ENCODE data around the gene FANCL. TPM values are rescaled to one million over a fixed set of nuclear protein-coding genes. Genes with fewer than 3 reads are reported as not detected.
A peak's percentile ranks its signal among the peaks of the same experiment; 100 is the strongest.
"Not testable (repeated sequence)": the region's sequence is repeated elsewhere in the genome, so short reads cannot be mapped to it uniquely, and the experiment has no call there.

Gene FANCL
- total RNA-seq (2014; rRNA removed; shearing (Covaris generic); ENCODE audit: low replicate concordance), result 55.3 and 95.8 TPM in 2 replicates

GRCh38 chr2:58240670-58241545 is at the start of gene FANCL:
FANCL (minus strand) TSS chr2:58241325; CDS start chr2:58241313, 12 bp downstream.
- peak; percentile 96 for DNase-seq
- Histone ChIP-seq H3K4me2 (ENCODE audit: low read depth, low read length, poor library complexity, severe bottlenecking) (peak within 1 kb of the TSS; percentile 95), H4K20me1 (ENCODE audit: insufficient read depth, low read depth, low read length) (no peaks in the 10 kb centered on the region), H3K9me3 (ENCODE audit: low read length) (no peaks in the 10 kb centered on the region), H3K27ac (ENCODE audit: low read length) (peak within 1 kb of the TSS; percentile 85), H2AFZ (ENCODE audit: low read length) (peak within 1 kb of the TSS; percentile 96), H3K9ac (ENCODE audit: low read length) (peak within 1 kb of the TSS; percentile 94), H3K9me2 (replicated peaks; ENCODE audit: insufficient read depth, low read length) (no peaks in the 10 kb centered on the region), H3K4me1 (ENCODE audit: low read length) (peaks cover 52% of the 10 kb centered on the region), H3K36me3 (ENCODE audit: insufficient read depth, low read length) (no peaks in the 10 kb centered on the region), H3K27me3 (ENCODE audit: low read length) (no peaks in the 10 kb centered on the region), H3K4me3 (ENCODE audit: low read length) (peak within 1 kb of the TSS; percentile 89), H3K79me2 (ENCODE audit: low read length) (peaks cover 56% of the 10 kb centered on the region)

GRCh38 chr2:58289029-58289428 is 47.9 kb upstream of the FANCL start:
- H3K9ac ChIP-seq (ENCODE audit: low read length), result no peak overlapping the region
- no peaks in the 10 kb centered on the region for H3K79me2 ChIP-seq (ENCODE audit: low read length)
- H3K4me3 ChIP-seq (ENCODE audit: low read length), result no peak overlapping the region
- no peak for DNase-seq
- H3K9me2 ChIP-seq (replicated peaks; ENCODE audit: insufficient read depth, low read length), result no peaks in the 10 kb centered on the region
- H2AFZ ChIP-seq (ENCODE audit: low read length), result no peak overlapping the region
- H3K4me1 ChIP-seq (ENCODE audit: low read length), result no peaks in the 10 kb centered on the region
- no peaks in the 10 kb centered on the region for H3K36me3 ChIP-seq (ENCODE audit: insufficient read depth, low read length)
- no peak overlapping the region for H3K27ac ChIP-seq (ENCODE audit: low read length)
- no peak overlapping the region for H3K4me2 ChIP-seq (ENCODE audit: low read depth, low read length, poor library complexity, severe bottlenecking)
- H3K9me3 ChIP-seq (ENCODE audit: low read length), result no peaks in the 10 kb centered on the region
- H4K20me1 ChIP-seq (ENCODE audit: insufficient read depth, low read depth, low read length), result no peaks in the 10 kb centered on the region
- H3K27me3 ChIP-seq (ENCODE audit: low read length), result no peaks in the 10 kb centered on the region

DNA sequence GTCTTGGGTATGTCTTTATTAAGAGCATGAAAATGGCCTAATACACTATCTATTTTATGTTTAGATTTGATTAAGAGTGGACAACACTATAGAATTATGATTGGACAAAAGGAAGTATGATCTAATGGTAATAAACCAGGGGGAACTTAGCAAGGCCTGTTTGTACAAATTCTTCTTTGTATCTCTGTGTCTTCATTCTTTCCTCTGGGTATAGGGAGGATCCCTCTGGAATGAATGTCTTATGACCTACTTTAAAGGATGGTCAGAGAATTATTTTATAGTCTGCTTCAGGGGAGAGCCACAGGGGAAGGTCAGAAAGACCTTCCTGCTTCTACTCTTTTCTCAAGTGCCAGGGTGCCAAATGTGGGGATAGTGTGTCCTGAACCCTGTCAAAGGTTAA is 42.8 kb upstream of the FANCL start:
- no peaks in the 10 kb centered on the region for H3K27me3 ChIP-seq (ENCODE audit: low read length)
- H3K4me2 ChIP-seq (ENCODE audit: low read depth, low read length, poor library complexity, severe bottlenecking), result no peak overlapping the region
- no peaks in the 10 kb centered on the region for H4K20me1 ChIP-seq (ENCODE audit: insufficient read depth, low read depth, low read length)
- H3K27ac ChIP-seq (ENCODE audit: low read length), result no peak overlapping the region
- H3K4me1 ChIP-seq (ENCODE audit: low read length), result no peaks in the 10 kb centered on the region
- no peak overlapping the region for H3K9ac ChIP-seq (ENCODE audit: low read length)
- H3K36me3 ChIP-seq (ENCODE audit: insufficient read depth, low read length), result no peaks in the 10 kb centered on the region
- no peaks in the 10 kb centered on the region for H3K79me2 ChIP-seq (ENCODE audit: low read length)
- H3K4me3 ChIP-seq (ENCODE audit: low read length), result no peak overlapping the region
- H3K9me2 ChIP-seq (replicated peaks; ENCODE audit: insufficient read depth, low read length), result no peaks in the 10 kb centered on the region
- no peak for DNase-seq
- no peaks in the 10 kb centered on the region for H3K9me3 ChIP-seq (ENCODE audit: low read length)
- H2AFZ ChIP-seq (ENCODE audit: low read length), result no peak overlapping the region

GRCh38 chr2:58275144-58275543 is 34.0 kb upstream of the FANCL start:
- H3K9ac ChIP-seq (ENCODE audit: low read length); H3K36me3 ChIP-seq (ENCODE audit: insufficient read depth, low read length); H3K79me2 ChIP-seq (ENCODE audit: low read length); H2AFZ ChIP-seq (ENCODE audit: low read length); H3K4me1 ChIP-seq (ENCODE audit: low read length); H3K9me3 ChIP-seq (ENCODE audit: low read length); H3K9me2 ChIP-seq (replicated peaks; ENCODE audit: insufficient read depth, low read length); H3K4me3 ChIP-seq (ENCODE audit: low read length); DNase-seq; H3K27me3 ChIP-seq (ENCODE audit: low read length); H4K20me1 ChIP-seq (ENCODE audit: insufficient read depth, low read depth, low read length); H3K4me2 ChIP-seq (ENCODE audit: low read depth, low read length, poor library complexity, severe bottlenecking); H3K27ac ChIP-seq (ENCODE audit: low read length): not testable (repeated sequence)

DNA sequence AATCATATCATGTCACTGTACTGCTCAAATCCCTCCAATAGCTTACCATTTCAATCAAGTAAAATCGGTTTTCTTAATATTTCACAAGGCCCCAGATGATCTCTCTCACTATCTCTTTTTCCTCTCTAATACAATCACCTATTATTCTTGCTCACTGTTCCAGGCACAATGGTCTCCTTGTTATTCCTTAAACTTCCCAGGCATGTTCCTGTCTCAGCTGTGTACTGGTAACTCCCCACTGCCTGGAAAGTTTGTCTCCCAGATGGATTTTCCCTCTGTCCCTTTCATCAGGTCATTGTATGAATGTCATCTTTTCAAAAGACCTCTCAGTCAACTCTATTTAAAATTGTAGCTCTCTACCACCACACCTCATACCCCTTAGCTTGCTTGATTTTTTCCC is 30.7 kb upstream of the FANCL start:
- no peaks in the 10 kb centered on the region for H3K4me1 ChIP-seq (ENCODE audit: low read length)
- no peaks in the 10 kb centered on the region for H3K27me3 ChIP-seq (ENCODE audit: low read length)
- H3K9ac ChIP-seq (ENCODE audit: low read length), result no peak overlapping the region
- H3K4me3 ChIP-seq (ENCODE audit: low read length), result no peak overlapping the region
- H3K9me3 ChIP-seq (ENCODE audit: low read length), result no peaks in the 10 kb centered on the region
- no peaks in the 10 kb centered on the region for H3K36me3 ChIP-seq (ENCODE audit: insufficient read depth, low read length)
- no peaks in the 10 kb centered on the region for H3K79me2 ChIP-seq (ENCODE audit: low read length)
- H4K20me1 ChIP-seq (ENCODE audit: insufficient read depth, low read depth, low read length), result no peaks in the 10 kb centered on the region
- no peak overlapping the region for H3K4me2 ChIP-seq (ENCODE audit: low read depth, low read length, poor library complexity, severe bottlenecking)
- no peak for DNase-seq
- no peak overlapping the region for H3K27ac ChIP-seq (ENCODE audit: low read length)
- no peak overlapping the region for H2AFZ ChIP-seq (ENCODE audit: low read length)
- H3K9me2 ChIP-seq (replicated peaks; ENCODE audit: insufficient read depth, low read length), result no peaks in the 10 kb centered on the region

DNA sequence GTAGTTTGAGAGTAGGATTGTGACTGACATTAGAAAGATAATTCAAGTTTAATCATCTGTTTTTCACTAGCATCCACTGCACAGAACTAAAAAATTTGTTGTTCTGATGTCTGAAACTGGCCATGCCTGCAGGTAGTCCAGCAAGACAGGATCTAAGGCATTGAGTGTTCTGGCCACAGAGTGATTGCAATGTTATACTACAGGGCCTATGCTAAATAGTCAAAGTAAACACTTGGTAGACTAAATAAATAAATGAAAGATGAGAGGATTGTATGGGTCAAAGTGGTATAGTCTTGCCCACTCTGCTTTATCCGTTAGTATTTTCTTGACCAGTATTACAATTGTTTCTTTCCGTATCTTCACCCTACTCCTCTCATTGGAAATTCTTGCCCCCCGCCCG is 27.6 kb upstream of the FANCL start:
- H2AFZ ChIP-seq (ENCODE audit: low read length), result no peak overlapping the region
- no peaks in the 10 kb centered on the region for H3K9me2 ChIP-seq (replicated peaks; ENCODE audit: insufficient read depth, low read length)
- H3K4me1 ChIP-seq (ENCODE audit: low read length), result no peaks in the 10 kb centered on the region
- H3K27me3 ChIP-seq (ENCODE audit: low read length), result no peaks in the 10 kb centered on the region
- H3K9ac ChIP-seq (ENCODE audit: low read length), result no peak overlapping the region
- H4K20me1 ChIP-seq (ENCODE audit: insufficient read depth, low read depth, low read length), result no peaks in the 10 kb centered on the region
- no peak overlapping the region for H3K4me2 ChIP-seq (ENCODE audit: low read depth, low read length, poor library complexity, severe bottlenecking)
- no peaks in the 10 kb centered on the region for H3K9me3 ChIP-seq (ENCODE audit: low read length)
- H3K36me3 ChIP-seq (ENCODE audit: insufficient read depth, low read length), result no peaks in the 10 kb centered on the region
- H3K79me2 ChIP-seq (ENCODE audit: low read length), result no peaks in the 10 kb centered on the region
- H3K4me3 ChIP-seq (ENCODE audit: low read length), result no peak overlapping the region
- no peak for DNase-seq
- no peak overlapping the region for H3K27ac ChIP-seq (ENCODE audit: low read length)

DNA sequence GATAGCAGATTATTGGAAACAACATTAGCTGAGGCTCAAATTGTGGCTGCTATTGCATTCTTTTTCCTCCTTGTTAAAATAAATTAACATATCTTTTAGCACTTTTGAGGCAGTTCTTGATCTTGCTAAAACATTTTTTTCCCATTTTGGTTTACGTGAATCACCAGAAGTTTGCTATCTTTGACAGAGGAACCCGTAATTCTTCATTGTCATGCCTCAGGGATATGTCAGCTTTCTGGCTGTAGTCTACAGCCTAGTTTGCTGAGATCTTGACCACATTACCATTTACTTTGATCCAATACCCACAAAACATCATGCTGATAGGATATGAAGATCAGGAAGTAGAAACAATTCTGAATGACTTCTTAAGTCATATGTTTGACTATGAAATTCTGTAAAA is 25.1 kb upstream of the FANCL start:
- H4K20me1 ChIP-seq (ENCODE audit: insufficient read depth, low read depth, low read length), result no peaks in the 10 kb centered on the region
- H3K27me3 ChIP-seq (ENCODE audit: low read length), result no peaks in the 10 kb centered on the region
- H3K27ac ChIP-seq (ENCODE audit: low read length), result no peak overlapping the region
- H3K4me1 ChIP-seq (ENCODE audit: low read length), result no peaks in the 10 kb centered on the region
- no peak overlapping the region for H3K4me2 ChIP-seq (ENCODE audit: low read depth, low read length, poor library complexity, severe bottlenecking)
- H3K9ac ChIP-seq (ENCODE audit: low read length), result no peak overlapping the region
- H2AFZ ChIP-seq (ENCODE audit: low read length), result no peak overlapping the region
- no peaks in the 10 kb centered on the region for H3K36me3 ChIP-seq (ENCODE audit: insufficient read depth, low read length)
- DNase-seq, result no peak
- H3K79me2 ChIP-seq (ENCODE audit: low read length), result no peaks in the 10 kb centered on the region
- no peak overlapping the region for H3K4me3 ChIP-seq (ENCODE audit: low read length)
- H3K9me2 ChIP-seq (replicated peaks; ENCODE audit: insufficient read depth, low read length), result no peaks in the 10 kb centered on the region
- H3K9me3 ChIP-seq (ENCODE audit: low read length), result no peaks in the 10 kb centered on the region

DNA sequence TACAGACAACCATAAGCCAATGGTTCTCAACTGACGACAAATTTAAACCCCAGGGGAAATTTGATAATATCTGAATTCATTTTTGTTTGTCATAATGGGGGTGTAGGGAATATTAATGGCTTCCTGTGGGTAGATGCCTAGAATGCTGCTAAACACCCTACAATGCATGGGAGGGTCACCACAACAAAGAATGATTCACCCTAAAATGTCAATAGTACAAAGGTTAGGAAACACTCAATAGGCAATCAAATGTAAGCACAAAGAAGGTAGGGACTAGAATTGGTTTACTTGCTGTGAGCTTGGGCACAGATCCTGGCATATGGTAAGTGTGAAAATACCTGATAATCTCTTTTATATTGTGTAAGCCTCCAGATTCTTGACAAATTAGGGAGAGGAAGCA is 20.1 kb upstream of the FANCL start:
- no peaks in the 10 kb centered on the region for H3K9me3 ChIP-seq (ENCODE audit: low read length)
- H3K9ac ChIP-seq (ENCODE audit: low read length), result no peak overlapping the region
- H3K4me3 ChIP-seq (ENCODE audit: low read length), result no peak overlapping the region
- no peaks in the 10 kb centered on the region for H3K36me3 ChIP-seq (ENCODE audit: insufficient read depth, low read length)
- H3K79me2 ChIP-seq (ENCODE audit: low read length), result no peaks in the 10 kb centered on the region
- H3K27ac ChIP-seq (ENCODE audit: low read length), result no peak overlapping the region
- H3K9me2 ChIP-seq (replicated peaks; ENCODE audit: insufficient read depth, low read length), result no peaks in the 10 kb centered on the region
- H4K20me1 ChIP-seq (ENCODE audit: insufficient read depth, low read depth, low read length), result no peaks in the 10 kb centered on the region
- no peak for DNase-seq
- no peak overlapping the region for H2AFZ ChIP-seq (ENCODE audit: low read length)
- H3K4me1 ChIP-seq (ENCODE audit: low read length), result no peaks in the 10 kb centered on the region
- no peak overlapping the region for H3K4me2 ChIP-seq (ENCODE audit: low read depth, low read length, poor library complexity, severe bottlenecking)
- H3K27me3 ChIP-seq (ENCODE audit: low read length), result no peaks in the 10 kb centered on the region
